Loucy (cell line): ENCODE data around the gene SORL1-AS1.

Experiments used
- H2AFZ ChIP-seq: fragments of 200-600 bp; sonication (generic); 2 replicates; pipeline ENCODE4 v1.6.0; 2016; ENCODE audit warnings: antibody characterized with exemption, mild to moderate bottlenecking, low read length, moderate library complexity
- H3F3A ChIP-seq: fragments of 200-600 bp; 2 replicates; pipeline ENCODE4 v1.6.0; 2016; ENCODE audit warnings: antibody characterized with exemption, low read depth, mild to moderate bottlenecking
- H3K27me3 ChIP-seq: fragments of 200-600 bp; sonication (generic); 2 replicates; pipeline ENCODE4 v1.6.1; 2014; ENCODE audit warnings: low read length, mild to moderate bottlenecking; ENCODE audit not compliant: insufficient read depth, poor library complexity, severe bottlenecking
- H3K36me3 ChIP-seq: fragments of 200-600 bp; sonication (generic); 2 replicates; pipeline ENCODE4 v1.6.1; 2016; ENCODE audit warnings: low read length; ENCODE audit not compliant: insufficient read depth
- H3K4me1 ChIP-seq: fragments of 200-600 bp; sonication (generic); 2 replicates; pipeline ENCODE4 v1.5.1; 2014; ENCODE audit warnings: low read length, mild to moderate bottlenecking; ENCODE audit not compliant: insufficient read depth, poor library complexity, severe bottlenecking
- H3K4me2 ChIP-seq: fragments of 200-600 bp; sonication (generic); 2 replicates; pipeline ENCODE4 v1.6.0; 2014; ENCODE audit warnings: antibody characterized with exemption, low read length, low read depth, mild to moderate bottlenecking; ENCODE audit not compliant: poor library complexity, severe bottlenecking
- H3K4me3 ChIP-seq: fragments of 200-600 bp; sonication (generic); 2 replicates; pipeline ENCODE4 v1.5.1; 2014; ENCODE audit warnings: low read length, mild to moderate bottlenecking, mixed read lengths; ENCODE audit not compliant: poor library complexity, severe bottlenecking
- H3K79me2 ChIP-seq: fragments of 200-600 bp; sonication (generic); 2 replicates; pipeline ENCODE4 v1.6.1; 2014; ENCODE audit warnings: low read length; ENCODE audit not compliant: insufficient read depth
- H3K9ac ChIP-seq: fragments of 200-600 bp; sonication (generic); 2 replicates; pipeline ENCODE4 v1.6.0; 2014; ENCODE audit warnings: mild to moderate bottlenecking, low read depth, low read length, moderate library complexity; ENCODE audit not compliant: poor library complexity, severe bottlenecking
- H3K9me2 ChIP-seq: fragments of 200-600 bp; sonication (generic); replicated peaks from 2 replicates; pipeline ENCODE4 v1.6.1; 2016; ENCODE audit warnings: low read depth, low read length, mixed read lengths
- H3K9me3 ChIP-seq: fragments of 200-600 bp; sonication (generic); 2 replicates; pipeline ENCODE4 v1.6.1; 2014; ENCODE audit warnings: mild to moderate bottlenecking, antibody characterized with exemption, low read length, low read depth; ENCODE audit not compliant: insufficient read depth
- H4K20me1 ChIP-seq: fragments of 200-600 bp; sonication (generic); 2 replicates; pipeline ENCODE4 v1.6.0; 2014; ENCODE audit warnings: antibody characterized with exemption, low read length, mild to moderate bottlenecking; ENCODE audit not compliant: insufficient read depth, poor library complexity, severe bottlenecking
- CTCF ChIP-seq: fragments of 200-600 bp; sonication (generic); conservative IDR thresholded peaks from 2 replicates; pipeline ENCODE4 v1.5.1; 2014; ENCODE audit warnings: mild to moderate bottlenecking, antibody characterized with exemption, low read length
- EZH2phosphoT487 ChIP-seq: fragments of 200-600 bp; IDR thresholded peaks from 2 replicates; pipeline ENCODE4 v1.6.1; 2018; ENCODE audit warnings: antibody characterized with exemption, mild to moderate bottlenecking, moderate library complexity, borderline replicate concordance

Gene SORL1-AS1

DNA sequence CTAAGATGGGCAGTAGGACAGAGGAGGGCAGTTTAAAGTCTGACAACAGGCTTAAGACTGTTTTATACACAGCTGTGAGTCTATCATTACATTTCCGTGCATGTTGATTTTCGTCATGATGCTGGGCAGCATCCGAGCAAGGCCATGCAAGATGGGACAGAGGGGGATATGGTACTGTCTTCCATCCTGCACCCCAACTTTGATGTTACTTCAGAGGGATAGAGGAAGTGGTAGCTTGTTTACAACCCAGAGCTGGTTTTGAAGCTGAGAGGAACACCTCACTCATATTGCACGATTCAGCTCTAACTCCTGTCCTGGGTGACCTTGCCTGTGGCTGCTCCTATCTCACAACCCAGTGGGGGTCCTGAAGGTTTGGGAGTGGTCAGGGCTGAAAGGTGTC lies 3.6 kb downstream of the SORL1-AS1 start:
- Histone ChIP-seq H3K4me2 (no peak overlapping the region), H3K79me2 (peaks cover 19% of the 10 kb centered on the region), H3K36me3 (no peaks in the 10 kb centered on the region), H3K9ac (no peak overlapping the region), H3K27me3 (no peaks in the 10 kb centered on the region), H3K4me3 (no peak overlapping the region), H2AFZ (no peak overlapping the region), H3K9me3 (no peaks in the 10 kb centered on the region), H3K4me1 (peaks cover 48% of the 10 kb centered on the region), H4K20me1 (no peaks in the 10 kb centered on the region), H3K9me2 (no peaks in the 10 kb centered on the region), H3F3A (no peaks in the 10 kb centered on the region)
- TF ChIP-seq EZH2phosphoT487 = no peak
- no peak for TF ChIP-seq CTCF

- no peak overlapping the region for H2AFZ ChIP-seq
- H3K9ac ChIP-seq = no peak overlapping the region
- no peaks in the 10 kb centered on the region for H3K27me3 ChIP-seq
- no peaks in the 10 kb centered on the region for H3K36me3 ChIP-seq
- TF ChIP-seq CTCF (no peak), EZH2phosphoT487 (no peak)
- peaks cover 42% of the 10 kb centered on the region for H3K4me1 ChIP-seq
- H3K4me3 ChIP-seq = no peak overlapping the region
- no peak overlapping the region for H3K4me2 ChIP-seq
- no peaks in the 10 kb centered on the region for H4K20me1 ChIP-seq
- H3K79me2 ChIP-seq = peaks cover 13% of the 10 kb centered on the region
- no peaks in the 10 kb centered on the region for H3F3A ChIP-seq
- H3K9me3 ChIP-seq = no peaks in the 10 kb centered on the region
- no peaks in the 10 kb centered on the region for H3K9me2 ChIP-seq
These were observed 4.3 kb downstream of the SORL1-AS1 start for GRCh38 chr11:121448431-121448941.

DNA sequence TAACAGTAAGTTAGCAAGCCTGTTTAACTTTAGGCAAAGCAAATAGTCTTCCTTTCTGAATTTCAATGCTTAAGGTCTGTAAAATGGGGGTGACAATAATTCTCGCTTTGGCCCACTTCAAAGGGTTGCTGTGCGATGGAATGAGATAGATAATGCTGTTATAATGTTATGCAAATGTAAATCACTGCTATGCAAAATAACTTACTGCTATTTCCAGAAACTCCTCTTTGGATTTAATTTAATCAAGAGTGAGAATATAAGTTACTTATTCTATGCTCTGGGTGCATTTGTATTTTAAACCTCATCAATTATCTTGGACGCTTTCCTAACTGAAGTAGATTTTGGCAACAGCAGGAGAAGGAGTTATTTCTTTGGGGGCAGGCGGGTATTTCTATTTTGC lies 4.8 kb downstream of the SORL1-AS1 start:
- Histone ChIP-seq H3K79me2 (peaks cover 8% of the 10 kb centered on the region), H3K4me2 (no peak overlapping the region), H3K9me2 (no peaks in the 10 kb centered on the region), H3K36me3 (no peaks in the 10 kb centered on the region), H3K9ac (no peak overlapping the region), H3F3A (no peaks in the 10 kb centered on the region), H4K20me1 (no peaks in the 10 kb centered on the region), H2AFZ (no peak overlapping the region), H3K4me3 (no peak overlapping the region), H3K9me3 (no peaks in the 10 kb centered on the region), H3K4me1 (peaks cover 37% of the 10 kb centered on the region), H3K27me3 (no peaks in the 10 kb centered on the region)
- TF ChIP-seq CTCF (no peak), EZH2phosphoT487 (no peak)
